ENCODE results near the gene PPP1R14B.

GRCh38 chr11:64204080-64204440, 42.7 kb downstream of the PPP1R14B start:
- TF ChIP-seq EZH2 (IDR thresholded peaks at IDR 0.05; ENCODE audit: low read depth) (no peak), CTCF (conservative IDR thresholded peaks at IDR 0.05) (no peak)
